Measurements from ENCODE around the gene IKZF3. TPM values are rescaled to one million over a fixed set of nuclear protein-coding genes. Genes with fewer than 3 reads are reported as not detected.
"Not testable (repeated sequence)": the region's sequence is repeated elsewhere in the genome, so short reads cannot be mapped to it uniquely, and the experiment has no call there.

IKZF3 gene
- total and polyA plus RNA-seq, 5 experiments from 2014 or later: 18.8 to 118 (median 59.2) TPM

DNA sequence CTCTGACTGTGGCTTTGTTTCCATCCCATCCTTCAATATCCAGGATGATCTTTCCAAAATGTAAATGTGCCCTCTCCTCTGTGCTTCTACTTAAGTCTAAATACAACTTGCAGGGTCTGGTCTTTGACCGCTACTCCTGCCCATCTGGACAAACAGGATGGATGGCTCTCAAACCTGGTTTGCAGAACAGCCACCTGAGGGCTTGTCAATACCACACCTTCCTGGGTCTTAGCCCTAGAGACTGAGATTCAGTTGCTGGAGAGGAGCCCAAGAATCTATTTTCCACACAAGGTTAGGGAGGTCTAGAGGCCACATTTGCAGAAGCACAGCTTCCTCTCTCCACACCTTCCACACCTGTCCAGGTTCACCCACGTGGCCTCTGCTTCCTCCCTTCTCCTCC, 128.2 kb downstream of the IKZF3 start:
- peaks cover 2 to 28% (median 9%) of the 10 kb centered on the region in 5 donors for H3K27me3 Mint-ChIP-seq
- no peaks in the 10 kb centered on the region for H3K9me3 Mint-ChIP-seq
- peak overlapping the region in 1 of 10 donors; percentile 68 for H3K27ac Mint-ChIP-seq
- DNase-seq (no peak), ATAC-seq (no peak)
- H3K4me3 Mint-ChIP-seq: no peak overlapping the region
- H3K36me3 Mint-ChIP-seq: peaks cover 0 to 2% (median 0%) of the 10 kb centered on the region in 3 donors
- peaks cover 6 to 30% (median 19%) of the 10 kb centered on the region in 4 donors for H3K4me1 Mint-ChIP-seq
- POLR2A ChIA-PET: interaction anchor here (0.6 to 1.5 kb wide), 3 partner anchors 11 to 375 kb away, joined by 3 read pairs; no protein-coding TSS in a partner anchor

DNA sequence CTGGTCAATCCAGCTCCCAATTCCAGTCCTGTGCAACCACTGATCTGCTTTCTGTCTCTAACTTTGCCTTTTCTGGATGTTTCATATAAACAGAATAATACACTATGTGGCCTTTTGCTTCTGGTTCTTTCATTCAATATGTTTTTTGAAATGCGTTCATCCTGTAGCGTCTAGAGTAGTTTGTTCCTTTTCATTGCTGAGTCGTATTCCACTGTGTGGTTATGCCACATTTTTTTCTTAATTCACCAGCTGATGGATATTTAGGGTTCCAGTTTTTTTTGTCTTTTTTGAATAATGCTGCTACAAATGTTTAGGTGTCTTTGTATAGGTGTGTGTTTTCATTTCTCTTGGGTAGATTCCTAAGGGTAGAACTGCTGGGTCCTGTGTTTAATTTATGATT, 131.5 kb downstream of the IKZF3 start:
- peaks cover 0 to 2% (median 0%) of the 10 kb centered on the region in 5 donors for H3K27me3 Mint-ChIP-seq
- peak overlapping the region in 2 of 10 donors; percentile 47 to 61 for H3K27ac Mint-ChIP-seq
- ATAC-seq: no peak
- H3K36me3 Mint-ChIP-seq: peaks cover 0 to 13% (median 2%) of the 10 kb centered on the region in 3 donors
- H3K4me1 Mint-ChIP-seq: peaks cover 7 to 20% (median 19%) of the 10 kb centered on the region in 4 donors
- H3K9me3 Mint-ChIP-seq: no peaks in the 10 kb centered on the region
- DNase-seq: no peak
- peak overlapping the region in 9 of 10 donors; percentile 4 to 81 (median 44) for H3K4me3 Mint-ChIP-seq
- POLR2A ChIA-PET: interaction anchor here (0.6 to 1.4 kb wide), 3 partner anchors 37 to 414 kb away, joined by 3 to 4 read pairs (median 3); no protein-coding TSS in a partner anchor

DNA sequence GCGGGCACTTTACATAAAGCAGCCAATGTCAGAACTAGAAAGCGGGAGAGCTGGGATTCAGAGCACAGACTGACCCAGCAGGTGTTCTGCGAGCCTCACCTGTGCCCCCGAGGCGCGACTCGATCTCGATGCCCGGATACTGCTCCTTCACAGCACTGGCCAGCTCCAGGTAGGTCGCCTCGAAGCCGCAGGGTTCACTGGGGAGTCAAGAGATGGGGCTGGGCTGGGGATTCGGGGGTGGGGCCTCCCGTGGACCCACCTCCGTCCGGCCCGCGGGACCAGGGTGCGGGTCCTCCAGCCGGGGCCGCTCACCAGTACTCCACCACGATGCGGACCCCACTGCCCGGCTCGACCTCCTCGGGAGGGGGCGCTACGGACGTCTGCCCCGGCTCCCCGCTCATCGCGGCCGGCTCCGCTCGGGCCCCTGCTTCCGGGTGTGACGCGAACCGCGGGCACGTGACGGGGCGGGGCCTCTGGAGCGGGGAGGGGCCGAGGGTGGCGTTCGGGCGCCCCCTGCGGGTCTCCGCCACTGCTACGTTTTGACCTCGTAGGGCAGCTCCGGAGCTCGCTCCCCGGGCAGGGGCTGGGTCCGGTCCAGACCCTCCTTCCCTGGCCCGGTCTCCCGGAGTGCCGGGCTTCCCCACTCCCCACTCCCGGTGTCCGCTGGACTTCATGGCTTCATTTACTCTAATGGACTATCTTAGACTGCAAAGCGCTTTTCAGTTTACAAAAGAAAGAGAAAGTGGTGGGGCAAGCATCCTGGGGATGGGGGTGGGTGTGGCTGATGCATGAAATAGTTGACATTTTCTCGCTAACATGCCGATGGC, 133.8 kb downstream of the IKZF3 start, which contains the start of gene MIEN1:
TSS of gene MIEN1 (minus strand) at position 438 of the 827 bp plus-strand sequence. CDS start at position 401, 37 bp downstream.
- no peaks in the 10 kb centered on the region for H3K9me3 Mint-ChIP-seq
- DNase-seq (peak; percentile 85 to 99 (median 95)), ATAC-seq (peak; percentile 86 to 93)
- H3K27me3 Mint-ChIP-seq: no peaks in the 10 kb centered on the region
- peak within 1 kb of the TSS; percentile 85 to 95 (median 91) for H3K4me3 Mint-ChIP-seq
- peaks cover 9 to 26% (median 24%) of the 10 kb centered on the region in 4 donors for H3K4me1 Mint-ChIP-seq
- H3K36me3 Mint-ChIP-seq: peaks cover 0 to 26% (median 2%) of the 10 kb centered on the region in 3 donors
- peak within 1 kb of the TSS; percentile 82 to 97 (median 94) for H3K27ac Mint-ChIP-seq
- POLR2A ChIA-PET: interaction anchor here (0.5 to 3.4 kb wide), 27 partner anchors 10 to 847 kb away, joined by 3 to 46 read pairs (median 4); partner anchors contain the start of genes ORMDL3, PGAP3, PNMT and STARD3

DNA sequence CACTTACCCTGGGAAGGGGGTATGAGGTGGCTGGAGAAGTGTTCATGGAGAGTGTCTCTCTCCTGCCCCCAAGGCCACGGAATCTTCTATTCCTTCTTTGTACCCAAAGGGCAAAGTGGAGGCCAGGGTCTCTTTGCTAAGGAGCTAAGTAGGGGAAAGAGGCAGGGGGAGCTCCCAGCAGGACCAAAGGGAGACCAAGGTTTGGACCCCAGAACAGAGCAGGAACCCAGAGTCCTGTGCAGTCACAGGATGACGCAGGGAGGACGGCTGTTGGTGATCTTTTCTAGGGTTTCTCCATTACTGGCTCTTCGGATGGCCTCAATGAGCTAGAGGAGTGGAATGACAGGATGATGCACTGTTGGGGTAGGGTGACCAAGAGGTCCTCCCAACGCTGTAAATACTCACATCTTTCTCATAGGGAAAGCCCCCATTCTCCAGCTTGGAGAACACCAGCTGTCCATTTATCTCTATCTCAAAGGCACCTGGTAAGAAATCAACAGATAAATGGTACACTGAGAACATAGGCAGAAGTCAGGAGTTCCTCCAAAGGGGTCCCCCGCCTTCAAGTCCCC, 134.7 kb downstream of the IKZF3 start:
- Mint-ChIP-seq H3K4me1 (peaks cover 9 to 26% (median 24%) of the 10 kb centered on the region in 4 donors), H3K27ac (peak overlapping the region; percentile 82 to 97 (median 94)), H3K27me3 (no peaks in the 10 kb centered on the region), H3K36me3 (peaks cover 0 to 26% (median 2%) of the 10 kb centered on the region in 3 donors), H3K4me3 (peak overlapping the region; percentile 85 to 95 (median 91)), H3K9me3 (no peaks in the 10 kb centered on the region)
- DNase-seq: peak in 1 of 10 donors; percentile 53
- POLR2A ChIA-PET: interaction anchor here (0.6 to 3.4 kb wide), 26 partner anchors 13 to 226 kb away, joined by 3 to 46 read pairs (median 4); partner anchors contain the start of genes ORMDL3, PGAP3, PNMT and STARD3
- no peak for ATAC-seq

DNA sequence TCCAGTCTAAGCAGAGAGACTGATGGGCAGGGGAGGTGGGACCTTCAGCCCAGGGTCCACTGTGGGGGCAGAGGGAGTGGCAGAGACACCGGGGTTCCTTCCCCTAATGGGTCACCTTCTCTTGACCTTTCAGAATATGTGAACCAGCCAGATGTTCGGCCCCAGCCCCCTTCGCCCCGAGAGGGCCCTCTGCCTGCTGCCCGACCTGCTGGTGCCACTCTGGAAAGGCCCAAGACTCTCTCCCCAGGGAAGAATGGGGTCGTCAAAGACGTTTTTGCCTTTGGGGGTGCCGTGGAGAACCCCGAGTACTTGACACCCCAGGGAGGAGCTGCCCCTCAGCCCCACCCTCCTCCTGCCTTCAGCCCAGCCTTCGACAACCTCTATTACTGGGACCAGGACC, 136.6 kb downstream of the IKZF3 start:
- ATAC-seq: no peak
- no peak overlapping the region for H3K4me3 Mint-ChIP-seq
- no peaks in the 10 kb centered on the region for H3K9me3 Mint-ChIP-seq
- peaks cover 9 to 26% (median 24%) of the 10 kb centered on the region in 4 donors for H3K4me1 Mint-ChIP-seq
- H3K36me3 Mint-ChIP-seq: peaks cover 0 to 26% (median 2%) of the 10 kb centered on the region in 3 donors
- DNase-seq: no peak
- H3K27ac Mint-ChIP-seq: peak overlapping the region in 1 of 10 donors; percentile 22
- POLR2A ChIA-PET: no interaction called here
- no peaks in the 10 kb centered on the region for H3K27me3 Mint-ChIP-seq

DNA sequence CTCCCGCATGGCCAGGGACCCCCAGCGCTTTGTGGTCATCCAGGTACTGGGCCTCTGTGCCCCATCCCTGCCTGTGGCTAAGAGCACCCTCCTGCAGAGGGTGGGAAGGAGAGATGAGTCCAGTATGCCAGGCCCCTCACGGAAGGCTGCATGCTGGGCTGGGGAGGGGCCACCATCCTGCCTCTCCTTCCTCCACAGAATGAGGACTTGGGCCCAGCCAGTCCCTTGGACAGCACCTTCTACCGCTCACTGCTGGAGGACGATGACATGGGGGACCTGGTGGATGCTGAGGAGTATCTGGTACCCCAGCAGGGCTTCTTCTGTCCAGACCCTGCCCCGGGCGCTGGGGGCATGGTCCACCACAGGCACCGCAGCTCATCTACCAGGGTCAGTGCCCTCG, 137.5 kb downstream of the IKZF3 start:
- Mint-ChIP-seq H3K36me3 (peaks cover 0 to 26% (median 2%) of the 10 kb centered on the region in 3 donors), H3K4me1 (peaks cover 9 to 26% (median 23%) of the 10 kb centered on the region in 4 donors), H3K9me3 (no peaks in the 10 kb centered on the region), H3K27ac (peak overlapping the region in 1 of 10 donors; percentile 67), H3K4me3 (no peak overlapping the region), H3K27me3 (no peaks in the 10 kb centered on the region)
- no peak for ATAC-seq
- peak in 1 of 10 donors; percentile 44 for DNase-seq
- POLR2A ChIA-PET: interaction anchor here (1.6 kb wide), 2 partner anchors 16 to 47 kb away, joined by 4 to 5 read pairs; no protein-coding TSS in a partner anchor

DNA sequence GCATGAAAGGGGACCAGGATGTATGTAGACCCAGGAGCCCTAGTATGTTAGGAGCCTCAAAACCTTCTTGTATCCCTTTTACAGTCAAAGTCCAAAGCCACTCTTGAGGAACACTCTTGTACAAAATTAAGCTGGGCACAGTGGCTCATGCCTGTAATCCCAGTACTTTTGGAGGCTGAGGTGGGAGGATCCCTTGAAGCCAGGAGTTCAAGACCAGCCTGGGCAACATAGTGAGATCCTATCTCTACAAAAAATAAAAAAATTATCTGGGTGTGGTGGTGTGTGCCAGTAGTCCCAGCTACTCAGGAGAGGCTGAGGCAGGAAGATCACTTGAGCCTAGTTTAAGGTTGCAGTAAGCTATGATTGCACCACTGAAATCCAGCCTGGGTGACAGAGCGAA, 138.2 kb downstream of the IKZF3 start:
- not testable (repeated sequence) for H3K4me3 Mint-ChIP-seq, ATAC-seq, DNase-seq, H3K27me3 Mint-ChIP-seq, H3K9me3 Mint-ChIP-seq
- POLR2A ChIA-PET: interaction anchor here (1.6 to 1.7 kb wide), 3 partner anchors 15 to 137 kb away, joined by 4 to 6 read pairs (median 5); no protein-coding TSS in a partner anchor
- H3K4me1 Mint-ChIP-seq: peaks cover 9 to 26% (median 22%) of the 10 kb centered on the region in 4 donors
- peaks cover 0 to 26% (median 2%) of the 10 kb centered on the region in 3 donors for H3K36me3 Mint-ChIP-seq
- peak overlapping the region in 1 of 10 donors; percentile 59 for H3K27ac Mint-ChIP-seq

DNA sequence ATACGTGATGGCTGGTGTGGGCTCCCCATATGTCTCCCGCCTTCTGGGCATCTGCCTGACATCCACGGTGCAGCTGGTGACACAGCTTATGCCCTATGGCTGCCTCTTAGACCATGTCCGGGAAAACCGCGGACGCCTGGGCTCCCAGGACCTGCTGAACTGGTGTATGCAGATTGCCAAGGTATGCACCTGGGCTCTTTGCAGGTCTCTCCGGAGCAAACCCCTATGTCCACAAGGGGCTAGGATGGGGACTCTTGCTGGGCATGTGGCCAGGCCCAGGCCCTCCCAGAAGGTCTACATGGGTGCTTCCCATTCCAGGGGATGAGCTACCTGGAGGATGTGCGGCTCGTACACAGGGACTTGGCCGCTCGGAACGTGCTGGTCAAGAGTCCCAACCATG, 139.4 kb downstream of the IKZF3 start:
- peaks cover 10 to 21% (median 19%) of the 10 kb centered on the region in 4 donors for H3K4me1 Mint-ChIP-seq
- ATAC-seq (no peak), DNase-seq (no peak)
- no peak overlapping the region for H3K27ac Mint-ChIP-seq
- H3K4me3 Mint-ChIP-seq: no peak overlapping the region
- no peaks in the 10 kb centered on the region for H3K27me3 Mint-ChIP-seq
- no peaks in the 10 kb centered on the region for H3K9me3 Mint-ChIP-seq
- peaks cover 0 to 24% (median 2%) of the 10 kb centered on the region in 3 donors for H3K36me3 Mint-ChIP-seq
- POLR2A ChIA-PET: interaction anchor here (1.7 kb wide), 1 partner anchor 138 kb away, joined by 6 read pairs; no protein-coding TSS in a partner anchor

DNA sequence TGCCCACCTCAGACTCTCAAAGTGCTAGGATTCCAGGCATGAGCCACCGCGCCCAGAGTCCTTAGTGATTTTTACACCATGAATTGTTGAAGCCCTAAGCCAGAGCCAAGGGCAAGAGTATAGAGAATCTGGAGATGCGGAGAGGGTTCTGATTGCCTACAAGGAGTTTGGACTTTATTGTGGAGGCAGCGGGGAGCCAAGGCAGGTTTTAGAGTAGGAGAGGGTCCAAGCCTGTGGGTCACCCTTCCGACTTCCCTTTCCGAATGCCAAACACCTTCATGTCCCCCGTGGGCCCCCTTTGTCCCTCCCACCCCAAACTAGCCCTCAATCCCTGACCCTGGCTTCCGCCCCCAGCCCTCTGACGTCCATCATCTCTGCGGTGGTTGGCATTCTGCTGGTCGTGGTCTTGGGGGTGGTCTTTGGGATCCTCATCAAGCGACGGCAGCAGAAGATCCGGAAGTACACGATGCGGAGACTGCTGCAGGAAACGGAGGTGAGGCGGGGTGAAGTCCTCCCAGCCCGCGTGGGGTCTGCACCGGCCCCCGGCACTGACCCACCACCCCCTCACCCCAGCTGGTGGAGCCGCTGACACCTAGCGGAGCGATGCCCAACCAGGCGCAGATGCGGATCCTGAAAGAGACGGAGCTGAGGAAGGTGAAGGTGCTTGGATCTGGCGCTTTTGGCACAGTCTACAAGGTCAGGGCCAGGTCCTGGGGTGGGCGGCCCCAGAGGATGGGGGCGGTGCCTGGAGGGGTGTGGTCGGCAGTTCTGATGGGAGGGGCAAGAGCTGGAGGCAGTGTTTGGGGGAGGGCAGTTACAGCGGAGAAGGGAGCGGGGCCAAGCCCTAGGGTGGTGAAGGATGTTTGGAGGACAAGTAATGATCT, 140.9 kb downstream of the IKZF3 start:
- peak in 1 of 10 donors; percentile 61 for DNase-seq
- POLR2A ChIA-PET: interaction anchor here (0.6 to 0.9 kb wide), 2 partner anchors 46 to 192 kb away, joined by 3 read pairs; no protein-coding TSS in a partner anchor
- ATAC-seq: peak in 1 of 2 donors; percentile 35
- Mint-ChIP-seq H3K4me3 (no peak overlapping the region), H3K27ac (no peak overlapping the region), H3K9me3 (no peaks in the 10 kb centered on the region), H3K4me1 (peaks cover 5 to 7% (median 6%) of the 10 kb centered on the region in 4 donors), H3K36me3 (peaks cover 0 to 18% (median 0%) of the 10 kb centered on the region in 3 donors), H3K27me3 (no peaks in the 10 kb centered on the region)

DNA sequence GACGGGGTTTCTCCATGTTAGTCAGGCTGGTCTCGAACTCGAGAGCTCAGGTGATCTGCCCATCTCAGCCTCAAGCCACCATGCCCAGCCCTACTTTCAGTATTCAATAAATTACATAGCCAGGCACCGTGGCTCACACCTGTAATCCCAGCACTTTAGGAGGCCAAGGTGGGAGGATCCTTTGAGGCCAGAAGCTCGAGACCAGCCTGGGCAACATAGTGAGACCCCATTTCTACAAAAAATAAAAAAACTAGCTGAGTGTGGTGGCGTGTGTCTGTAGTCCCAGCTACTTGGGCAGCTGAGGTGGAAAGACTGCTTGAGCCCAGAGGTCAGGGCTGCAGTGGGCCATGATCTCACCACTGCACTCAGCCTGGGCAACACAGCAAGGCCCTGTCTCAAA, 142.0 kb downstream of the IKZF3 start:
- no peaks in the 10 kb centered on the region for H3K9me3 Mint-ChIP-seq
- no peak for ATAC-seq
- H3K27ac Mint-ChIP-seq: no peak overlapping the region
- no peaks in the 10 kb centered on the region for H3K27me3 Mint-ChIP-seq
- peaks cover 2 to 7% (median 5%) of the 10 kb centered on the region in 4 donors for H3K4me1 Mint-ChIP-seq
- no peak overlapping the region for H3K4me3 Mint-ChIP-seq
- H3K36me3 Mint-ChIP-seq: peaks cover 0 to 9% (median 0%) of the 10 kb centered on the region in 3 donors
- DNase-seq: no peak
- POLR2A ChIA-PET: interaction anchor here (0.6 to 0.9 kb wide), 2 partner anchors 45 to 193 kb away, joined by 3 read pairs; no protein-coding TSS in a partner anchor

DNA sequence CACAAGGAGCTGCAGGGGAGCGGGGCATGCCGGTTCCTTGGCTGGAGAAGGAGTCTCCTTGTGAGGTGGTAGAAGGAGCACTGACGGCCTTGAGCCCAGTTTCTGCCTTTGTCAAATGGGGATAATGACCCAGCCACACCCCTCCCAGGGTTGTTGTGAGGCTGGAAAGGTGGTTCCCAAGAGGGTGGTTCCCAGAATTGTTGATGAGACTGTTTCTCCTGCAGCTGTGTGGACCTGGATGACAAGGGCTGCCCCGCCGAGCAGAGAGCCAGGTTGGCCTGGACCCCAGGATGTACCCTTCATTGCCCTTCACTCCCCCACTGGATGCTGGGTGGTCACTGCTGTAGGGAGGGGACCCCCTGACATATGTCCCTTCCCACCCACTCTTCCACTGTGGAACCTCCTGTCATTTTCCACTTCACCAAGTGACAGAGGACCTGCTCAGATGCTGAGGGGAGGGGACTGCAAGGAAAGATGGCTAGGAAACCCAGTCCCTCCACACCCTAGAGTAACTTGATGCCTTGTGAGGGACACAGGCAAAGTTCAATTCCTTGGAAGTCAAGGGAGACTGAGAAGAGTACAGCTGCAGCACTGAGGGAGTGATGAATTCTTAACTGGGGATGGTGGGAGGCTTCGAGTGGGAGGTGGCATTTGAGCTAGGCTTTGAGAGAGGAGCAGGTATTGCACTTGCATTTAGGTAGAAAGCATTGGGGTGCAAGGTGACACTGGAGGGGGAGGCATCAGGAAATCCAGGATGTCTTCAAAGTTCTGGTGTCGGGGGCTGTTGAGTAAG, 144.4 kb downstream of the IKZF3 start:
- Mint-ChIP-seq H3K27me3 (no peaks in the 10 kb centered on the region), H3K36me3 (no peaks in the 10 kb centered on the region), H3K9me3 (no peaks in the 10 kb centered on the region), H3K4me1 (peaks cover 0 to 3% (median 0%) of the 10 kb centered on the region in 4 donors), H3K4me3 (no peak overlapping the region), H3K27ac (peak overlapping the region in 2 of 10 donors; percentile 3 to 20)
- ATAC-seq: no peak
- POLR2A ChIA-PET: interaction anchor here (1.9 kb wide), 1 partner anchor 31 kb away, joined by 6 read pairs; the partner anchor contains the start of gene PGAP3
- DNase-seq: no peak

Data from naive thymus-derived CD8-positive, alpha-beta T cell (primary cell).